Subcutaneous abdominal adipose tissue (tissue), 5 donors: ENCODE results near the gene NAA15.
A peak's percentile ranks its signal among the peaks of the same experiment; 100 is the strongest.
"Not testable (repeated sequence)": the region's sequence is repeated elsewhere in the genome, so short reads cannot be mapped to it uniquely, and the experiment has no call there.

Source experiments
- H3K27ac ChIP-seq: one replicate; pipeline ENCODE4 v1.7.0; 2013; ENCODE audit warnings: low read depth, mild to moderate bottlenecking, inconsistent platforms, low read length, moderate library complexity
- H3K27me3 ChIP-seq, 5 donors: one replicate each; pipeline ENCODE4 v1.7.0; 2013; ENCODE audit warnings: low read length in 5 of 5, inconsistent platforms in 1 of 5; ENCODE audit not compliant: control insufficient read depth in 5 of 5, insufficient read depth in 4 of 5
- H3K36me3 ChIP-seq, 5 donors: one replicate each; pipeline ENCODE4 v1.7.0; 2013; ENCODE audit warnings: low read length in 5 of 5; ENCODE audit not compliant: control insufficient read depth in 5 of 5, insufficient read depth in 5 of 5
- H3K4me1 ChIP-seq, 5 donors: one replicate each; pipeline ENCODE4 v1.7.0; 2013; ENCODE audit warnings: low read length in 5 of 5, mild to moderate bottlenecking in 3 of 5, moderate library complexity in 1 of 5; ENCODE audit not compliant: control insufficient read depth in 5 of 5, insufficient read depth in 5 of 5
- H3K4me3 ChIP-seq, 5 donors: one replicate each; pipeline ENCODE4 v1.7.0; 2013; ENCODE audit warnings: low read length in 5 of 5, low read depth in 1 of 5
- H3K9ac ChIP-seq, 5 donors: one replicate each; pipeline ENCODE4 v1.7.0; 2013; ENCODE audit warnings: low read length in 5 of 5, mild to moderate bottlenecking in 4 of 5, moderate library complexity in 3 of 5
- H3K9me3 ChIP-seq, 5 donors: one replicate each; pipeline ENCODE4 v1.7.0; 2013; ENCODE audit warnings: low read length in 5 of 5; ENCODE audit not compliant: control insufficient read depth in 5 of 5
- donor health status: healthy.
- donor health status: healthy.
- donor health status: healthy.
- donor health status: healthy.
- donor health status: healthy.

Gene NAA15

DNA sequence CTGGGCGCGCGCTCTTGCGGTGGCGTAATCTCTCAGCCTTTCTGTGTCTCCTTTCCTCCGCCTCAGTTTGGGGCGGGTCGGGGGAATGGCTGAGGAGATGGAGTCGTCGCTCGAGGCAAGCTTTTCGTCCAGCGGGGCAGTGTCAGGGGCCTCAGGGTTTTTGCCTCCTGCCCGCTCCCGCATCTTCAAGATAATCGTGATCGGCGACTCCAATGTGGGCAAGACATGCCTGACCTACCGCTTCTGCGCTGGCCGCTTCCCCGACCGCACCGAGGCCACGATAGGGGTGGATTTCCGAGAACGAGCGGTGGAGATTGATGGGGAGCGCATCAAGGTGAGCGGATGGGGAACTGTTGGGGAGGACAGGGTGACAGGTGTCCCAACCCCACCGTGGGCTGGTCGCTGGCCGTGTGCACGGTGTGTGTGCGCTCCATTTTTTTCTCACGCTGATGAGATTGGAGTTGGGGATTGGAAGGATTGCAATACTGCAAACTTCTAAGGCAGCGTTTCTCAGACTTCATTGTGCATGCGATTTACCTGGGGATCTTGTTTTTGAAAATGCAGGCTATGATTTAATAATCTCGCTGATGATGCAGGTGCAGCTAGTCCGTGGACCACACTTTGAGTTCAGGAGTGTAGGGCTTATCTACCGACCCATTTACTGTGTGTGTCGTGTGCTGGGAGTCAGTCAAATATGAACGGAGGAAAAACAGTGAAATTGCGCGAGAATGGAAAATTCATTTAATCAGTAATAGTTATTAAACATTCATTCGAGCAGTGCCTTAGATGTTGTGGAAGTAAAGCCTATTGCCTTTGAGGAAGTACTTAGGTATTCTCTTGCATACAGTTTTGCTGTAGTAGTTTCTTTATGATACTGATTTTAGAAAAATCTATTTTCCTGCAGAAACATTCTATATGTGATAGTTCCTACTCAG lies 153.1 kb downstream of the NAA15 start, which contains the start of gene RAB33B:
TSS of gene RAB33B (plus strand) at position 11 of the 935 bp plus-strand sequence. CDS start at position 86, 75 bp downstream.
- no peaks in the 10 kb centered on the region for H3K36me3 ChIP-seq

DNA sequence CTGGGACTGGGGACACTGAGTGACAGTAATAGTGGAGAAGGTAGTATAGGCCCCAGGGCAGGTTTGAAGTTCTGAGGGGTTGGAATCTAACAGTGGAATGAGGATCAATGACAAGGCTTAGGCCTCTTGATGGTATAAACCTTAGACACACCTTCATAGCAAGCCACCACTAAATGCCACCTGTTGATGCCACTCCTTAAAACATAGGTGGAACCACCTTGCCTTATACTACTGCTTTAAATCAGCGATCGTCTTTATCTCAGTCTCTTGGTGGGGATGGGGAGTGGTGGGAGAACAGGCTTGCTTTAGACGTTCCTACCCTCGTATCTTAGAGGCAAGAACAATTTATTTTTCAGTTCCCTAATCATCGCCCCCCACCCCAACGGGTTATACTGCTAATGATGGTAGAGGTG lies 153.8 kb downstream of the NAA15 start:
- Histone ChIP-seq H3K27ac (peak overlapping the region; percentile 88), H3K4me3 (peak overlapping the region; percentile 87 to 100 (median 95)), H3K4me1 (peaks cover 3 to 59% (median 52%) of the 10 kb centered on the region in 5 donors), H3K9me3 (no peaks in the 10 kb centered on the region), H3K27me3 (no peaks in the 10 kb centered on the region), H3K36me3 (no peaks in the 10 kb centered on the region), H3K9ac (peak overlapping the region; percentile 52 to 92 (median 83))

More for the DNA sequence above, 153.1 kb downstream of the NAA15 start, which contains the start of gene RAB33B:
- no peaks in the 10 kb centered on the region for H3K27me3 ChIP-seq
- H3K4me3 ChIP-seq = peak within 1 kb of the TSS; percentile 93 to 100 (median 97)
- H3K9me3 ChIP-seq = no peaks in the 10 kb centered on the region
- H3K4me1 ChIP-seq = peaks cover 3 to 59% (median 52%) of the 10 kb centered on the region in 5 donors
- H3K9ac ChIP-seq = peak within 1 kb of the TSS; percentile 83 to 93 (median 86)
- H3K27ac ChIP-seq = peak within 1 kb of the TSS; percentile 88

DNA sequence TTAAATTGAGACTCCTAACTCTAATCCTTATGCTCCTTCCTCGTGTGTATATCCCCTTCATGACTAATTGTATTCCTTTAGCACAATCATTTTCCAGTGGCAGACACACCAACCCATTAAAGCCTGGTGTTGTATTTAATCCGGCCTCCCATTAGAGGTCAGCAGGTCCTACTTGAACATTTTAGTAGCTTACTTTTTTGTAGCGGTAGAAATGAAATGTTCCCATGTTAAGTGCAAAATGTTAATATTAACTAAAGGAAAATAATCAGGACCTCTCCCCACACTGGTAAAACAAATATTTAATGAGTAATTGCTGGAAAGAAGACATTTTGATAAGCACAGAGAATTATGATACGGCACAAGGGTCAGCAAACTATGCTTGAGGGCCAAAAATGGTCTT lies 156.0 kb downstream of the NAA15 start:
- no peak overlapping the region for H3K9ac ChIP-seq
- no peak overlapping the region for H3K27ac ChIP-seq
- H3K4me3 ChIP-seq = no peak overlapping the region
- peaks cover 5 to 57% (median 52%) of the 10 kb centered on the region in 5 donors for H3K4me1 ChIP-seq
- H3K36me3 ChIP-seq = no peaks in the 10 kb centered on the region
- H3K27me3 ChIP-seq = no peaks in the 10 kb centered on the region
- H3K9me3 ChIP-seq = no peaks in the 10 kb centered on the region

DNA sequence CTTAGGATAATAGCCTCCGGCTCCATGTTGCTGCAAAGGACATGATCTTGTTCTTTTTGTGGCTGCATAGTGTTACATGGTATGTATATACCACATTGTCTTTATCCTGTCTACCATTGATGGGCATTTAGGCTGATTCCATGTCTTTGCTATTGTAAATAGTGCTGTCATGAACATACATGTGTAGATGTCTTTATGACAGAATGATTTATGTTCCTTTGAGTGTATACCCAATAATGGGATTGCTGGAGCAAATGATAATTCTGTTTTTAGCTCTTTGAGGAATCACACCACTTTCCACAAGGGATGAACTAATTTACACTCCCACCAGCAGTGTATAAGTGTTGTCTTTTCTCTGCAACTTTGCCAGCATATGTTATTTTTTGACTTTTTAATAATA lies 157.2 kb downstream of the NAA15 start:
- no peaks in the 10 kb centered on the region for H3K9me3 ChIP-seq
- no peaks in the 10 kb centered on the region for H3K36me3 ChIP-seq
- H3K27ac ChIP-seq = no peak overlapping the region
- no peak overlapping the region for H3K4me3 ChIP-seq
- H3K9ac ChIP-seq = no peak overlapping the region
- H3K4me1 ChIP-seq = peaks cover 5 to 49% (median 44%) of the 10 kb centered on the region in 5 donors
- no peaks in the 10 kb centered on the region for H3K27me3 ChIP-seq

DNA sequence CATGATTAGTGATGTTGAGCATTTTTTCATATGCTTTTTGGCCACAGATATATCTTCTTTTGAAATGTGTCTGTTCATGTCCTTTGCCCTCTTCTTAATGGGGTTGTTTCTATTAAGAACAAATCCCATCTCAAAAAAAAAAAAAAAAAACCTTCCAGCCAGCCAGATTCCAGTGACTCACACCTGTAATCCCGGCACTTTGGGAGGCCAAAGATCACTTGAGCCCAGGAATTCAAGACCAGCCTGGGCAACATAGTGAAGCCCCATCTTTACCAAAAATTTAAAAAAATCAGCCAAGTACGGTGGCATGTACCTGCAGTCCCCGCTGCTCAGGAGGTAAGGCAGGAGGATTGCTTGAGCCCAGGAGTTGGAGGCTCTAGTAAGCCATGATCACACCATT lies 157.7 kb downstream of the NAA15 start:
- H3K9me3 ChIP-seq = no peaks in the 10 kb centered on the region
- no peaks in the 10 kb centered on the region for H3K36me3 ChIP-seq
- peaks cover 5 to 50% (median 47%) of the 10 kb centered on the region in 5 donors for H3K4me1 ChIP-seq
- H3K4me3 ChIP-seq = no peak overlapping the region
- H3K9ac ChIP-seq = no peak overlapping the region
- no peak overlapping the region for H3K27ac ChIP-seq
- H3K27me3 ChIP-seq = no peaks in the 10 kb centered on the region

DNA sequence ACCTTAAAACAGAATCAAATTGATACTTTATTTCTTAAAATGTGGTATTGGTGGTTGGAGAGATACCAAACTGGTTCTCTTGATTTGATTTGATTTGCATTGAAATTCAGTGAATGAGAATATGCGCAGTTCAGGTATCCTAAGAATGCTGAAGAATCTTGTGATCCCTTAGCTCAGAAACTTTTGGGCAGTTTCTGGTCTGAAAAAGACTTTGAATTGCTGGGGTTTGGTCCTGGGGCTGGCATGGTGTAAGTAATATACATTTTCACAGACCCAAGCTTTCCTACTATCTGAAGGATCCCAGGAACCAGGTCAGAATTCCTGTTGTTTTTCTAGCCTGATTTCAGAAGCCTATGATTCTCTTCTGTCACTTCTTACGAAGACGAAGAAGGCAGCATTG lies 159.3 kb downstream of the NAA15 start:
- no peaks in the 10 kb centered on the region for H3K36me3 ChIP-seq
- H3K9ac ChIP-seq = no peak overlapping the region
- H3K4me1 ChIP-seq = peaks cover 2 to 37% (median 33%) of the 10 kb centered on the region in 5 donors
- no peak overlapping the region for H3K27ac ChIP-seq
- no peaks in the 10 kb centered on the region for H3K27me3 ChIP-seq
- no peak overlapping the region for H3K4me3 ChIP-seq
- no peaks in the 10 kb centered on the region for H3K9me3 ChIP-seq

DNA sequence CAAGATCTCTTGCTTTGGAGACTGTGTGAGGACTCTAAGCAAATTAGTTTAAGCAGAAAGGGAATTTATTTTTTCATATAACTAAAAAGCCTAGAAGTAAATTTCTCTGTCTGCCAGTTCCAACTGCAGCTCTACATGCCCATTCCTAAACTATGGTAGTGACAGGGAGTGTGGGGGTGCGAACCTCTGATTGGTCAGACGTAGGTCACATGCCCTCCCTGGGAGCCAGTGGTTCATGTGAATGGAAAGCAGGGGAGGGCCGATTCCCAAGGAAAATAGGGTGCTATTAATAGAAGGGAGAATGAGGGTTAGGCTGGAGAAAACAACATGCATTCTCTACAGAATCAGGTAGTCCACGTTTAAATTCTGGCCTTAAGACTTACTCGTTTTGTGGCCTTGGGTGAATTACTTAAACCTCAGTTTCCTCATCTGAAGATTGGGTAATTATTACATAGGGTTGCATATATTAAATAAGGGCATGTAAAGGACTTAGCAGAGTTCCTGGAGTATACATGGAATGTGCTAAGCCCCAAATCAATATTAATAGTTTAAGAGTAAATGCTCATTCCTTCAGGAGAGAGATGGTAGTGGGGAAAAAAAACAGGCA lies 159.8 kb downstream of the NAA15 start:
- H3K9ac ChIP-seq = no peak overlapping the region
- no peaks in the 10 kb centered on the region for H3K36me3 ChIP-seq

DNA sequence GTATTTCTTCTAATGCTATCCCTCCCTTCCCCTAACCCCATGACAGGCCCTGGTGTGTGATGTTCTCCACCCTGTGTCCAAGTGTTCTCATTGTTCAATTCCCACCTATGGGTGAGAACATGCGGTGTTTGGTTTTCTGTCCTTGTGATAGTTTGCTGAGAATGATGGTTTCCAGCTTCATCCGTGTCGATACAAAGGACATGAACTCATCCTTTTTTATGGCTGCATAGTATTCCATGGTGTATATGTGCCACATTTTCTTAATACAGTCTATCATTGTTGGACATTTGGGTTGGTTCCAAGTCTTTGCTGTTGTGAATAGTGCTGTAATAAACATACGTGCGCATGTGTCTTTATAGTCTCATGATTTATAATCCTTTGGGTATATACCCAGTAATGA lies 163.2 kb downstream of the NAA15 start:
- not testable (repeated sequence) for H3K27ac ChIP-seq, H3K36me3 ChIP-seq, H3K9ac ChIP-seq, H3K4me1 ChIP-seq, H3K4me3 ChIP-seq, H3K9me3 ChIP-seq, H3K27me3 ChIP-seq

More for the DNA sequence above, 159.8 kb downstream of the NAA15 start:
- Histone ChIP-seq H3K4me1 (peaks cover 2 to 31% (median 28%) of the 10 kb centered on the region in 5 donors), H3K27ac (no peak overlapping the region), H3K4me3 (no peak overlapping the region), H3K9me3 (no peaks in the 10 kb centered on the region), H3K27me3 (no peaks in the 10 kb centered on the region)

DNA sequence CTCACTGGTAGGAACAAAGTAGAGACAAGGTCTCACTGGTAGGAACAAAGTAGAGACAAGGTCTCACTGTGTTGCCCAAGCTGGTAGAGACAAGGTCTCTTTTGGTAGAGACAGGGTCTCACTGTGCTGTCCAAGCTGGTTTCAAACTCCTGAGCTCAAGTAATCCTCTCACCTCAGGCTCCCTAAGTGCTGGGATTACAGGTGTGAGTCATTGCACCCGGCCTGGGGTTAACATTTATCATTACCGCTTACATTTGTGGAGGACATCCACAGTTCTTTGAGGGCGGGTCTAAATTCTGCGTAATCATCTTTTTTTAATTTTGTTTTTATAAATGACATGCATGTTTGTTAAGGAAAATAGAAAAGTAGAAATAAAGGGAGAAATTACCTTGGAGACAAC lies 164.6 kb downstream of the NAA15 start:
- no peak overlapping the region for H3K27ac ChIP-seq
- H3K27me3 ChIP-seq = no peaks in the 10 kb centered on the region
- peaks cover 2 to 16% (median 4%) of the 10 kb centered on the region in 5 donors for H3K4me1 ChIP-seq
- H3K9me3 ChIP-seq = peaks cover 0 to 2% (median 0%) of the 10 kb centered on the region in 5 donors
- H3K36me3 ChIP-seq = no peaks in the 10 kb centered on the region
- no peak overlapping the region for H3K4me3 ChIP-seq
- H3K9ac ChIP-seq = no peak overlapping the region

DNA sequence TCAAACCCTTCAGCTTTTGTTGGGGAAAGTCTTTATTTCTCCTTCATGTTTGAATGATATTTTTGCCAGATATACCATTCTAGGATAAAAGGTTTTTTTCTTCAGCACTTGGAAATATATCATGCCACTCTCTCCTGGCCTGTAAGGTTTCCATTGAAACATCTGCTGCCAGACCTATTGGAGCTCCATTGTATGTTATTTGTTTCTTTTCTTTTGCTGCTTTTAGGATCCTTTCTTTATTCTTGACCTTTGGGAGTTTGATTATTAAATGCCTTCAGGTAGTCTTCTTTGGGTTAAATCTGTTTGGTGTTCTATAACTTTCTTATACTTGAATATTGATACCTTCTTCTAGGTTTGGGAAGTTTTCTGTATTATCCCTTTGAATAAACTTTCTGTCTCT lies 167.5 kb downstream of the NAA15 start:
- Histone ChIP-seq H3K4me1 (peaks cover 0 to 13% (median 3%) of the 10 kb centered on the region in 5 donors), H3K36me3 (peaks cover 9 to 14% (median 11%) of the 10 kb centered on the region in 5 donors)
- not testable (repeated sequence) for H3K9ac ChIP-seq, H3K27me3 ChIP-seq, H3K9me3 ChIP-seq, H3K4me3 ChIP-seq, H3K27ac ChIP-seq
